Muscle of leg (tissue), 11 donors: Measurements from ENCODE around the gene RSPH3. TPM values are rescaled to one million over a fixed set of nuclear protein-coding genes. Genes with fewer than 3 reads are reported as not detected.

Experiments
- DNase-seq: peaks from one replicate; pipeline ENCODE4 v3.0.0; 2013
- H3K27ac ChIP-seq: one replicate; pipeline ENCODE4 v1.5.1; 2013; ENCODE audit warnings: mild to moderate bottlenecking, low read length, control low read depth
- H3K27me3 ChIP-seq: one replicate; pipeline ENCODE4 v1.6.1; 2013; ENCODE audit warnings: low read length; ENCODE audit not compliant: control insufficient read depth, insufficient read depth
- H3K36me3 ChIP-seq: one replicate; pipeline ENCODE4 v1.6.1; 2013; ENCODE audit warnings: low read length; ENCODE audit not compliant: control insufficient read depth, insufficient read depth
- H3K4me1 ChIP-seq: one replicate; pipeline ENCODE4 v1.6.1; 2013; ENCODE audit warnings: low read length; ENCODE audit not compliant: control insufficient read depth, insufficient read depth
- H3K4me3 ChIP-seq: one replicate; pipeline ENCODE4 v1.5.1; 2013; ENCODE audit warnings: low read length, control low read depth
- H3K9me3 ChIP-seq: replicated peaks from 2 replicates; pipeline ENCODE4 v1.6.1; 2013; ENCODE audit warnings: low read depth, low read length; ENCODE audit not compliant: control insufficient read depth
- WGBS: methylation state at CpG from one replicate; pipeline ENCODE4 v1.1.5; 2013; ENCODE audit warnings: missing lambda C conversion rate; ENCODE audit not compliant: insufficient coverage; 5-methylcytosine and 5-hydroxymethylcytosine counted together
- polyA plus RNA-seq, 8 donors: library from polyadenylated mRNA; unstranded; fragments of 120-200 nt; gene quantifications; one replicate each; pipeline versions ENCODE4 v1.2.1 to v1.2.3, GENCODE V29; 2013; ENCODE audit warnings: inconsistent platforms in 1 of 8, low replicate concordance in 1 of 8; ENCODE audit not compliant: insufficient read length in 8 of 8, insufficient read depth in 1 of 8
- total RNA-seq: library from RNA; stranded (reverse); fragments of 120-200 nt; gene quantifications from one replicate; pipeline ENCODE4 v1.2.4, GENCODE V29; 2013

Gene RSPH3
- total and polyA plus RNA-seq, 9 donors: 2.3 to 5.2 (median 3.1) TPM

DNA sequence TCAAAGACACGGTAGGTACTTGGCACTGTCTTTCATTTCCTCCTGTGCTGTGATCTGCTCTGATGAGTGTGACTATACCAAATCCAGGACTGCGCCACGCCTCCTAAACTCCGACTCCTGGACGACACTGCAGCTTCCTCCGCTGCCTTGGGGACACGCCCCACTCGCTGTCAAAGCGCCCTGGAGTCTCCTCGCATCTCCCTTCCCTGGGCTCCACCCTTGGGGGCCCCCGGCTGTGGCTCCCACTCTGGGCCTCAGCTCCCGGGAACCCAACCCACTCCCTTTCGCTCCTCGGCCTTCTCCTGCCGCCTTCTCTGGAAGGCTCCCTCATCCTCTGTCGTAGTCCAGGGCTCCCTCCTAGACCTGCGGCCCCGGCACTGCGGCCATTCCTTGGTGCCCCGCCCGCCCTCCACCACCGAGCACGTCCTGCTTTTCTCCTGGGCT is 61.2 kb downstream of the RSPH3 start:
- H3K9me3 ChIP-seq: peaks cover 2% of the 10 kb centered on the region
- H3K27ac ChIP-seq: no peak overlapping the region
- peak overlapping the region; percentile 13 for H3K4me3 ChIP-seq
- WGBS: 17% methylated on average over 23 of the region's 23 CpGs
- peak; percentile 48 for DNase-seq
- H3K27me3 ChIP-seq: peaks cover 10% of the 10 kb centered on the region
- no peaks in the 10 kb centered on the region for H3K36me3 ChIP-seq
- H3K4me1 ChIP-seq: peaks cover 3% of the 10 kb centered on the region

DNA sequence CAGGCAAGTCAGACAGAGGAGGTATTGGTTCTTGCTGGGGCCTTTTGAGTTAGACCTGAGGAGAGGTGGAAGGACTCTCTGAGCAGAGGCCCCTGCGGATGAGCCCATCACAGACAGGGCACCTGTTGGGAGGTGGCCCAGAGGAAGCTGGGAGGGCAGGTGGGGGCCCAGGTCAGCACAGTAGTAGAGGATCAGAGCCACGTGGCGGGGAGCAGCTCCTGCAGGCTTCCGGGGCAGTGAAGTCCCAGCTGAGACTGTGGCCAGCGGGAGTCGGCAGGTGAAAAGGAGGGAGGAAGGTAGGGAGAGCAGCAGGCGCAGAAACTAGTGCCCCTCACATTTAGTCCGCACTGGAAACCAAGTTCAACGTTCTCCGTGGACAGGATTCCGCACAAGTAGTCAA is 61.8 kb downstream of the RSPH3 start:
- H3K27me3 ChIP-seq: peaks cover 10% of the 10 kb centered on the region
- WGBS: 75% methylated on average over 8 of the region's 11 CpGs
- H3K36me3 ChIP-seq: no peaks in the 10 kb centered on the region
- H3K9me3 ChIP-seq: peaks cover 2% of the 10 kb centered on the region
- DNase-seq: no peak
- no peak overlapping the region for H3K4me3 ChIP-seq
- peaks cover 3% of the 10 kb centered on the region for H3K4me1 ChIP-seq
- H3K27ac ChIP-seq: no peak overlapping the region

GRCh38 chr6:158934157-158934556 is 65.8 kb downstream of the RSPH3 start:
- Histone ChIP-seq H3K4me1 (peaks cover 1% of the 10 kb centered on the region), H3K4me3 (no peak overlapping the region), H3K9me3 (no peaks in the 10 kb centered on the region), H3K36me3 (no peaks in the 10 kb centered on the region), H3K27me3 (peaks cover 4% of the 10 kb centered on the region), H3K27ac (no peak overlapping the region)
- DNase-seq: no peak
- WGBS: 100% methylated on average over 3 of the region's 5 CpGs

DNA sequence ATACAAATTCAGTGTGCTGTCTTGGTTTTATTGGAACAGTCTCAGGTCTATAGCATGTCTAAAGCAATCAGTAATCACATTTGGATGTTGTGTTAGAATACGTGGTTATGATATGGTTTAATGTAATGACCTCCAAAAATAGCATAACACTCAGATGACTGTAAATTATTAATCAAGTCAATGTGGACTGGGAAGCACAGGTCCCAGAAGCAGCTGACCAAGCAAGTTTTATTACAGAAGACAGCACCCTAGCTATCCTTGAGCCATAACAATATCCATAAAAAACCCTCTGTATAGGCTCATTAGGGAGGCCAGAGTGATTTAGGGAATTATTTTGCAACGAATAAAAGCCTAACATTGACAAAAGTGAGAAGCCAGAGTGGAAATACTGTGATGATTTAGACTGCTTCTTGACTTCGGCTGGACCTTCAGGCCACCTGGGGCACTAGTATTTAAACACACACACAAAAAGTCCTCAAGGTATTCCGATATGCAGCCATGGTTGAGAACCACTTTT is 66.9 kb downstream of the RSPH3 start:
- 51% methylated on average over 2 of the region's 4 CpGs for WGBS

DNA sequence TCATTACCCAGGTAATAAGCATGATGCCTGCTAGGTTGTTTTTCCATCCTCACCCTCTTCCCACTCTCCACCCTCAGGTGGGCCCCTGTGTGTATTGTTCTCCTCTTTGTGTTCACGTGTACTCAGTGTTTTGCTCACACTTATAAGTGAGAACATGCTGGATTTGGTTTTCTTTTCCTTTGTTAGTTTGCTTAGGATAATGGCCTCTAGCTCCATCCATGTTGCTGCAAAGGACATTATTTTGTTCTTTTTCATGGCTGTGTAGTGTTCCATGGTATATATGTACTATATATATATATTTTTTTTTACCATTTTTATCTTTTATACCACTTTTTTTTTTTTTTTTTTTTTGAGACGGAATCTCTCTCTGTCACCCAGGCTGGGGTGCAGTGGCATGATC is 71.9 kb downstream of the RSPH3 start:
- no peak overlapping the region for H3K27ac ChIP-seq
- H3K4me1 ChIP-seq: no peaks in the 10 kb centered on the region
- WGBS: no CpG with 5 or more reads among the region's 2 CpGs
- DNase-seq: no peak
- no peaks in the 10 kb centered on the region for H3K27me3 ChIP-seq
- no peaks in the 10 kb centered on the region for H3K9me3 ChIP-seq
- no peak overlapping the region for H3K4me3 ChIP-seq
- H3K36me3 ChIP-seq: no peaks in the 10 kb centered on the region

More for the DNA sequence above, 66.9 kb downstream of the RSPH3 start:
- H3K4me3 ChIP-seq: no peak overlapping the region
- H3K9me3 ChIP-seq: no peaks in the 10 kb centered on the region
- H3K36me3 ChIP-seq: no peaks in the 10 kb centered on the region
- no peaks in the 10 kb centered on the region for H3K27me3 ChIP-seq
- no peak for DNase-seq
- no peak overlapping the region for H3K27ac ChIP-seq
- H3K4me1 ChIP-seq: no peaks in the 10 kb centered on the region

DNA sequence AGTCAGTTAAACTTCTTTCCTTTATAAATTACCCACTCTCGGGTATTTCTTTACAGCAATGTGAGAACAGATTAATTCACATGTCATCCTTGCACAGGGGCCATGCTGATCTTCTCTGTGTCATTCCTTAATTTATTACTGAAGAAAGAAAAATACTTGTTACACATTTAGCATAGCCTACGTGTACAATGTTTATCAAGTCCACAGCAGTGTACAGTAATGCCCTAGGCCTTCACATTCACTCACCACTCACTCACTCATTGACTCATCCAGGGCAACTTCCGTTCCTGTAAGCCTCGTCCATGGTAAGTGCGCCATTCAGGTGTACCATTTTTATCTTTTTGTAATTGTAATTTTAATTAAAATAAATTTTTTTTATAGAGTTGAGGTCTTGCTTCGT is 73.6 kb downstream of the RSPH3 start:
- H3K9me3 ChIP-seq: no peaks in the 10 kb centered on the region
- WGBS: 40% methylated on average over 1 of the region's 6 CpGs
- no peaks in the 10 kb centered on the region for H3K27me3 ChIP-seq
- H3K4me1 ChIP-seq: no peaks in the 10 kb centered on the region
- DNase-seq: no peak
- no peak overlapping the region for H3K4me3 ChIP-seq
- H3K36me3 ChIP-seq: no peaks in the 10 kb centered on the region
- H3K27ac ChIP-seq: no peak overlapping the region

GRCh38 chr6:158924499-158925455 is 75.2 kb downstream of the RSPH3 start:
- Histone ChIP-seq H3K4me3 (no peak overlapping the region), H3K4me1 (no peaks in the 10 kb centered on the region), H3K27ac (no peak overlapping the region), H3K36me3 (no peaks in the 10 kb centered on the region), H3K9me3 (no peaks in the 10 kb centered on the region), H3K27me3 (no peaks in the 10 kb centered on the region)
- 65% methylated on average over 3 of the region's 4 CpGs for WGBS
- DNase-seq: no peak

DNA sequence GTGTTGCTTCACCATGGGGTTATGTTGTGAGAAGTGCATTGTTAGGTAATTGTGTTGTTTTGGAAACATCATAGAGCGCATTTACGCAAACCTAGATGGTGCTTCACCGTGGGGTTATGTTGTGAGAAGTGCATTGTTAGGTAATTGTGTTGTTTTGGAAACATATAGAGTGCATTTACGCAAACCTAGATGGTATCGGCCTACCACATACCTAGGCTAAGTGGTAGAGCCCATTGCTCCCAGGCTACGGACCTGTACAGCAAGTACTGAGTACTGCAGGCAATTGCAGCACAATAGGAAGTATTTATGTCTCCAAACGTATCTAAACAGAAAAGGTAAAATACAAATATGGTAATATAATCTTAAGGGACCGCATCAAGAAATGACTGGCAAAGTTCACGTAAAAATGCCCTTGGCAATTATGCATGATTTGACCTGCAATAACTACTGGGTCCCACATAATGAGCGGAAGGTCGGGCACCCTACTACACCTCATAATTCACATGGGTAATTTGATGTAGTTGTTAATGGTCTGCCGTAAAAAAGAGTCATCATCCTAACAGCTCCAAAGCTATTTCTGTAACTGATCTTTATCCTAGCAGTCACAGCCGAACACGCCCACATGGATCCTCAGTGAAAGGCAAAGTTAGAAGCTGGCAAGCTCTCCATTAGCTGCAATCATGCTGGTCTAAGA is 76.0 kb downstream of the RSPH3 start:
- H3K36me3 ChIP-seq: no peaks in the 10 kb centered on the region
- H3K9me3 ChIP-seq: no peaks in the 10 kb centered on the region
- no peaks in the 10 kb centered on the region for H3K27me3 ChIP-seq
- H3K27ac ChIP-seq: no peak overlapping the region
- no peaks in the 10 kb centered on the region for H3K4me1 ChIP-seq
- no CpG with 5 or more reads among the region's 14 CpGs for WGBS
- peak; percentile 22 for DNase-seq
- no peak overlapping the region for H3K4me3 ChIP-seq
